GM19239 (cell line): ENCODE results near the gene PIK3CA.
A peak's percentile ranks its signal among the peaks of the same experiment; 100 is the strongest.
"Not testable (repeated sequence)": the region's sequence is repeated elsewhere in the genome, so short reads cannot be mapped to it uniquely, and the experiment has no call there.

ENCODE experiments used
- DNase-seq: peaks from one replicate; pipeline ENCODE4 v3.0.0; 2011; ENCODE audit warnings: low spot score; ENCODE audit not compliant: insufficient read length
- FAIRE-seq: peaks from 2 replicates; lab custom pipeline; 2011; peaks lifted over from hg19 to GRCh38; lab: Jason Lieb, UNC

The PIK3CA gene

GRCh38 chr3:179147873-179148615 is at the start of gene PIK3CA:
PIK3CA (plus strand) TSS chr3:179148357; CDS start chr3:179198826, 50,469 bp downstream.
- FAIRE-seq = peak; percentile 99
- peak; percentile 73 for DNase-seq

GRCh38 chr3:179098388-179099077 is 49.6 kb upstream of the PIK3CA start:
- DNase-seq (no peak), FAIRE-seq (no peak)

DNA sequence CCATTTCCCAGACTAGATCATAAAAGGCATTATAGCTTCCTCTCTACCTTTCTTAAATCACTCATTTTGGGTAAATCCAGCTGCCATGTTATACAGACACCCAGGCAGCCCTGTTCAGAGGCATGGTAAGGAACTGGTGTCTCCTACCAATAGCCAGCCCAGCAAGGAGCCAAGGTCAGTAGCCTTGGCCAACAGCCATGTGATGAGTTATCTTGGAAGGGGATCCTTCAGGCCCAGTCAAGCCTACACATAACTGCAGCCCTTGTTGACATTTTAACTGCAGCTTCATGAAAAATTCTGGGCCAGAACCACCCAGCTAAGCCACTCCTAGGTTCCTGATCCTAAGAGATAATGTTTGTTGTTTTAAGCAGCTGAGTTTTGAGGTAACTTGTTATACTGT is 47.5 kb upstream of the PIK3CA start:
- FAIRE-seq (no peak), DNase-seq (no peak)

GRCh38 chr3:179105881-179106280 is 42.3 kb upstream of the PIK3CA start:
- FAIRE-seq (peak; percentile 51), DNase-seq (no peak)

DNA sequence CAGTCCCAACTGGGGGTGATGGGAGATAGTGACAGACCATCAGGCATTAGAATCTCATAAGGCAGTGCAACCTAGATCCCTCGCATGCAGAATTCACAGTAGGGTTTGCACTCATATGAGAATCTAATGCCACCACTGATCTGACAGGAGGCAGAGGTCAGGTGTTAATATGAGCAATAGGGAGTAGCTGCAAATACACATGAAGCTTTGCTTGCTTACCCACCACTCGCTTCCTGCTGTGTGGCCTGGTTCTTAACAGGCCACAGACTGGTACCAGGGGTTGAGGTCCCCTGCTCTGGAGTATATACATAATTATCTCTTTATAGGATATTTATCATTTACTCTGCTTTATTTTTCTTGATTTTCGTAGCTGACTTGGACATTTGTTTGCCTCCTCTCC is 40.5 kb upstream of the PIK3CA start:
- FAIRE-seq = no peak

DNA sequence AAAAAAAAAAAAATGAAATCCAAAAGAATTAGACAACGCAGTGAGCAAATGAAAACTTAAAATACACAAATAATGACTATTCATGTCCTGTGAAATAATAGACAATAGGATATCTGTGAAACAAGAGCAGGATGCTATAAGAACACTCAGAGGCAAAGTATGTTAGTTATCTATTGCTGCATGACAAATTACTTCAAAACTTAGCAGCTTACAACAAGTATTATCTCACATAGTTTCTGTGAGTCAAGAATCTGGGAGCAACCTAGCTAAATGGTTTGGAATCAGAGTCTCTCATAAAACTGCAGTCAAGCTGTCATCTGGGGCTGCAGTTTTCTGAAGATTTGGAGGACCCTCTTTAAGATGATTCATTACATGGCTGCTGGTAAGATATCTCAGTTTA is 40.1 kb upstream of the PIK3CA start:
- no peak for FAIRE-seq
- DNase-seq = no peak

More for the DNA sequence above, 40.5 kb upstream of the PIK3CA start:
- no peak for DNase-seq

DNA sequence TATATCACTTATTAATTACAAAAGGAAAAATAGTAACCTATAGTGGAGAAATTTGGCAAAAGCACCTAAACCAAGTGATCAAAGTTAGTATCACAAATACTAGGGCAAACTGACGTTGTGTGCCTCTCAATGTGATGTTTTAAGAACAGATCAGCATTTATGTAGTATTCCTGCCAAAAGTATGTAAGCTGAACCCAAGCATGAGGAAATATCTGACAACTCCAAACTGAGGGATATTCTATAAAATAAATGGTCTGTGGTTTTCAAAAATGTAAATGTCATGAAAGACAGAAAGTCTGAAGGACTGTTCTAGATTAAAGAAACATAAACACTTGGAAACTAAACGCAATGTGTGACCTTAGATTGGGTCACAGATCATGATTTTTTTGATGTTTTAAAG is 34.3 kb upstream of the PIK3CA start:
- DNase-seq (no peak), FAIRE-seq (no peak)

DNA sequence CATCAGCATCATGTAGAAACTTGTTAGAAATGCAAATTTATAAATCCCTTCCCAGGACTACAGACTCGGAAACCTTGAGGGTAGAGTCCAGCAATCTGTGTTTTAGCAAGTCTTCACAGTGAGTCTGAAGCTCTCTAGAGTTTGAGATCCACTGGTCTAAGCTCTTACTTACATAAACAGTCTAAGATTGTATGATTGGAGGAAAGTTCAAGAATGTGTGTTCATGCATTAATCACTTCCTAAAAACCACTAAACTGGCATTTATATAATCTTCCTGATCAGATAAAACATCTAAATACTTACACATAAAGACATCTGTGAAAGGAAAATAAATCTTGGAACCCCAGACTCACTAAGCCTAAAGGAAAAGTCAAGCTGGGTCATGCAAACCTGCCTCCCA is 32.7 kb upstream of the PIK3CA start:
- FAIRE-seq = peak; percentile 40
- not testable (repeated sequence) for DNase-seq

DNA sequence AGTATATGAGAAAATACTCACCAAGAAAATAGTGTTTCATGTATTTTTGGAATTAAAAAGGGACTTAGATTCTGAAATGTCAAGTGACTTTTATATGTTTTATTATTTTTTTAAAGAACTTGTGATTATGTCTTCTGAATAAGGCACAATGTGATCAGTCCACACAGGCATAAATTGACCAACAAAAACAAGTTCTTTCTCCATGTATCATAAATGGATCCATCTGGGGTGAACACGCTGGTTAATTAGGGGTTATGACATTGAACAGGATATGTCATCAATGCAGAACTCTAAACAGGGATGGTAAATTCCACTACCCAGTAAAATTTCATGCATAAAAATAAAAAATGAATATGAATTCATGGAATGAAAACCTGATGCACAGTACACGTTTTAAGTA is 31.3 kb upstream of the PIK3CA start:
- DNase-seq (no peak), FAIRE-seq (no peak)

DNA sequence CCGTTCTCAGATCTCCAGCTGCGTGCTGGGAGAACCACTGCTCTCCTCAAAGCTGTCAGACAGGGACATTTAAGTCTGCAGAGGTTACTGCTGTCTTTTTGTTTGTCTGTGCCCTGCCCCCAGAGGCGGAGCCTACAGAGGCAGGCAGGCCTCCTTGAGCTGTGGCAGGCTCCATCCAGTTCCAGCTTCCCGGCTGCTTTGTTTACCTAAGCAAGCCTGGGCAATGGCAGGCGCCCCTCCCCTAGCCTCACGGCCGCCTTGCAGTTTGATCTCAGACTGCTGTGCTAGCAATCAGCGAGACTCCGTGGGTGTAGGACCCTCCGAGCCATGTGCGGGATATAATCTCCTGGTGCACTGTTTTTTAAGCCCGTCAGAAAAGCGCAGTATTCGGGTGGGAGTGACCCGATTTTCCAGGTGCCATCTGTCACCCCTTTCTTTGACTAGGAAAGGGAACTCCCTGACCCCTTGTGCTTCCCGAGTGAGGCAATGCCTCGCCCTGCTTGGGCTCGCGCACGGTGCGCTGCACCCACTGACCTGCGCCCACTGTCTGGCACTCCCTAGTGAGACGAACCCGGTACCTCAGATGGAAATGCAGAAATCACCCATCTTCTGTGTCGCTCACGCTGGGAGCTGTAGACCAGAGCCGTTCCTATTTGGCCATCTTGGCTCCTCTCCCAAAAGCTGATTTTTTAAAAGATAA is 15.8 kb upstream of the PIK3CA start:
- FAIRE-seq, DNase-seq: not testable (repeated sequence)

DNA sequence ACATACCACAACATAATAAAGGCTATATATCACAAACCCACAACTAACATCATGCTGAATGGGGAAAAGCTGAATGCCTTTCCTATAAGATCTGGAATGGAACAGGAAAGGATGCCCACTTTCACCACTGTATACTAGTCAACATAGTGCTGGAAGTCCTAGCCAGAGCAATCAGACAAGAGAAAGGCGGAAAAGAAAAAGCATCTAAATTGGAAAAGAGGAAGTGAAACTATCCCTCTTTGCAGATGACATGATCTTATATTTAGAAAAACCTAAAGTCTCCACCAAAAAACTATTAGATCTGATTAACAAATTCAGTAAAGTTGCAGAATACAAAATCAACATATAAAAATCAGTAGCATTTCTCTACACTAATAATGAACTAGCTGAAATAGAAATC is 14.6 kb upstream of the PIK3CA start:
- DNase-seq (no peak), FAIRE-seq (no peak)

DNA sequence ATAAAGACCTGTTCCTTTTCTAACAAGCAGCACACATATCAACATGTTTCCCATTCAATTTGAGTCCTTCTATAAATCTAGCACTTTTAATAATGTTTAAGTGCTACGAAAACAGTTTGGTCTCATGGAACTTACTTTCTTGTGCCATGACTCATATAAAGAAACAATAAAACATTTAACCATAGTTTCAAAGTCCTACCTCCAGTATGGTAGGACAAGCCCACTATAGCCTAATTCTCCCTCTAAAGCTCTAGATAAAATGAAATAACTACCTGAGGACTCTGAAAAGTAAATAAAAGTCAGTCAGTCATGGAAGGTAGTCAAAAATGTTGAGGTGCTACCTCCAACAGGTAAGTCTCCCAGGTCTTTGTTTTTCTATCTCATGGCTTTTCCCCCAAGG is 12.0 kb upstream of the PIK3CA start:
- DNase-seq (no peak), FAIRE-seq (no peak)

- FAIRE-seq (no peak), DNase-seq (no peak)
Observed at GRCh38 chr3:179141890-179142289, 6.3 kb upstream of the PIK3CA start.

DNA sequence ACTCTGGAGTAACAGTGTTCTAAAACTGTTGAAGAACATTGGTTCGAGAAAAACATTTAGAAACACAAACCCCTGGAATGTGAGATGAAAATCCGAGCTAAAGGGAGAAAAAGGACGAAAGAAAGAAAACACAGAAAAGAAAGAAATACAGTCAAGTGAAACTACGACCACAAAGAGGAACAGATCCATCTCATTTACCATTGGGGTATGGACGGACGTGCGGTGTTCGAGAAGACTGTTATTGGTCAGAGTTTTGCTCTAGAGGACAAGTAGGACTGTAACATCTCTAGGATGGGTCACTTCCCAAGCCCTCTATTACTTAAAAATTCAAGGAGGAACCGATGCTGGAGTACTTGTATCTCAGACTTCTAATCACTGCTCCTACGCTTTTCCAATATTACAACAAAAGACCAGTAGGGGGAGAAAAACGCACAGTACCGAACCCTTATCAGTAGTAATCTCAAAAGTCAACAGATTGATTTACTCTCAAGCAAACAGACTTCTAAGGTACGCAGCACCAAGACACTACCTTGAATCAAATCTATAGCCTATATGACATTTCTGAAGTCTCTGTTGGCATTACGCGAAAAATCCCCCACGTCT is 1.1 kb upstream of the PIK3CA start:
- DNase-seq = peak; percentile 16
- peak; percentile 89 for FAIRE-seq

DNA sequence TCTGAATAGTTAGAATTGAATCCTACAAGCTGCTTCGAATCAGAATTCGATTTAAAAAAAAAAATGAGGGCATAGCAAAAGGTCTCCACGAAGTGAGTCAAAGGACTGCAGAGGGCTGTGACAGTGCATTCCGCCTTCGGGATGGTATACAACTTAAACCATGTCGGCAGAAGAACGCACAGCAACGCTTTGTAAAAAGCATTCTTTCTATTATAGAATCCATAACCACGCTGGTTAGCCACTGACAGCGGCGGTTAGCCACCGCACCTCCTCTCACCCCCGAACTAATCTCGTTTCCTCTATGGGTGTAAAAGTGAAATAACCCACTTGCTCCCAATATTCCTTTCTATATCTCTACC is 664 bp upstream of the PIK3CA start:
- FAIRE-seq (no peak), DNase-seq (no peak)

- FAIRE-seq = peak; percentile 71
- DNase-seq = peak; percentile 13
Observed at GRCh38 chr3:179148616-179149405, 654 bp downstream of the PIK3CA start.

DNA sequence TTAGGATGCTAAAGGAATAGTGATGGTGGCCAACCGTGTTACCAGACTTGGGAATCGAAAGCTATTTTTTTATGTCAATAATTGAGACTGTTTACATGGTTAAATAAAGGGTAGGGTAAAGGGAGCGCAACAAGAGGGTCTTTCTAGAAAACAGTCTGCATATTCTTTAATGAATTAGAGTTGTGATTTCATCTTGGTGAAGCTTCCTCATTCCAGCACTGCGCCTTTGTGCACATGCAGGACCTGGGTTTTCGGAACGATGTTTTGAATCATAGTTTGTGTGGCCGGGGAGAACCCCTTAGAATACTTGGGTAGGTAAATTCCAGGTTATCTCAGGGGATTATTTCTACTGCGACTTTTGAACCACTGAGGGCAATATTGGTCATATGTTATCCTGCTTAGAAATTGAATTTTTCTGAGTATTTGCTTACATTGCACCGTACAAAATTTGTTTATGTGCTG is 1.3 kb downstream of the PIK3CA start:
- DNase-seq = no peak
- peak; percentile 89 for FAIRE-seq

- DNase-seq = no peak
- FAIRE-seq = no peak
Observed at GRCh38 chr3:179149951-179150350, 1.8 kb downstream of the PIK3CA start.

GRCh38 chr3:179150610-179151009 is 2.5 kb downstream of the PIK3CA start:
- FAIRE-seq = no peak

DNA sequence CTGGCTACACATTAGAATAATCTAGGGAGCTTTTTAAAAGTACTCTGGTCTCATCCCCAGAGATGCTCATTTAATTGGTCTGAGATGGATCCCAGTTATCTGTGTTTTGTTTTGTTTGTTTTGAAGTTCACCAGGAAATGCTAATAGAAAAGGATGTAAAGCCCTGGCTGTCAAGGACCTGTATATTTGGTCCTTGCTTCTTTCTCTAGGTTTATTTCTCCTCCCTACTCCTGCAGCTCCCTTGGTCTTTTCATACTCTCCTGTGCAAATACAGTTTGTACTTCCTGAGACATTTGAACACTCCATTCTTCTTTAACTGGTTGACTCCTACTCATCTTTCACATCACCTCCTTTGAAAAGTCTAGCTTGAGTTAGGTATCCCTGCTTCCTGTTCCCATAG is 3.3 kb downstream of the PIK3CA start:
- no peak for DNase-seq
- no peak for FAIRE-seq

More at GRCh38 chr3:179150610-179151009, 2.5 kb downstream of the PIK3CA start:
- DNase-seq = no peak
